Gastrocnemius medialis (tissue), 4 donors: ENCODE data around the gene IQCM.

Experiments
- POLR2A ChIP-seq, 2 donors: fragments of 450-650 bp; IDR thresholded peaks; one replicate each; pipeline ENCODE4 v1.6.1; 2017; ENCODE audit warnings: antibody characterized with exemption in 2 of 2, mild to moderate bottlenecking in 2 of 2, moderate library complexity in 2 of 2
- TF ChIP-seq, protein P1 (sequence below), 5 experiments: fragments of 450-650 bp in 3 of 5; fragments of 200-600 bp in 2 of 5; sonication (generic) in 2 of 5; IDR thresholded peaks in 4 of 5; conservative IDR thresholded peaks in 1 of 5; 1 replicate in 4 of 5; 2 replicates in 1 of 5; pipeline ENCODE4 v1.5.1; 2016 to 2019; ENCODE audit warnings: antibody characterized with exemption in 5 of 5, mild to moderate bottlenecking in 3 of 5, moderate library complexity in 3 of 5

DNA sequence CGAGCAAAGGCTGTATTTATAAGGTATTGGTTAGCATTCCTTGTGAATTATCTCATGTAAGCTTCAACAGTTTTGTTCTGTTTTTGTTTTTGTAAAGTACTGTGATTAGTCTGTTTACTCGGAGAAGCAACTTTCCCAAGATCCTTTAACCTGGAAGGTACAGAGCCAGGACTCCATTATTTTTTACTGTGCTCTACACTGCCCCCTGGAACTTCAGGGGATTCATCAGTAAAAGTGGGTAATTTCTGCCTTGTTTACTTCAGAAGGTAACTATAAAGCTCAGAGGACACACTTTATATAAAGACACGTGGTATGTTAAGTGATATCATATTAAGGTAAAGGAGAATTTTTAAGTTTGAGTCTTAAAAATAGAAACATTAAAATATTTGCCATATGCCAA, 124.9 kb downstream of the IQCM start:
- TF ChIP-seq, protein P1, sequence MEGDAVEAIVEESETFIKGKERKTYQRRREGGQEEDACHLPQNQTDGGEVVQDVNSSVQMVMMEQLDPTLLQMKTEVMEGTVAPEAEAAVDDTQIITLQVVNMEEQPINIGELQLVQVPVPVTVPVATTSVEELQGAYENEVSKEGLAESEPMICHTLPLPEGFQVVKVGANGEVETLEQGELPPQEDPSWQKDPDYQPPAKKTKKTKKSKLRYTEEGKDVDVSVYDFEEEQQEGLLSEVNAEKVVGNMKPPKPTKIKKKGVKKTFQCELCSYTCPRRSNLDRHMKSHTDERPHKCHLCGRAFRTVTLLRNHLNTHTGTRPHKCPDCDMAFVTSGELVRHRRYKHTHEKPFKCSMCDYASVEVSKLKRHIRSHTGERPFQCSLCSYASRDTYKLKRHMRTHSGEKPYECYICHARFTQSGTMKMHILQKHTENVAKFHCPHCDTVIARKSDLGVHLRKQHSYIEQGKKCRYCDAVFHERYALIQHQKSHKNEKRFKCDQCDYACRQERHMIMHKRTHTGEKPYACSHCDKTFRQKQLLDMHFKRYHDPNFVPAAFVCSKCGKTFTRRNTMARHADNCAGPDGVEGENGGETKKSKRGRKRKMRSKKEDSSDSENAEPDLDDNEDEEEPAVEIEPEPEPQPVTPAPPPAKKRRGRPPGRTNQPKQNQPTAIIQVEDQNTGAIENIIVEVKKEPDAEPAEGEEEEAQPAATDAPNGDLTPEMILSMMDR (IDR thresholded peaks at IDR 0.05 in 4 of 5, conservative IDR thresholded peaks at IDR 0.05 in 1 of 5): peak in 1 of 5 experiments; percentile 19
- TF ChIP-seq POLR2A (IDR thresholded peaks at IDR 0.05): no peak
